Measurements from ENCODE around the gene NRG3.

Gene NRG3

DNA sequence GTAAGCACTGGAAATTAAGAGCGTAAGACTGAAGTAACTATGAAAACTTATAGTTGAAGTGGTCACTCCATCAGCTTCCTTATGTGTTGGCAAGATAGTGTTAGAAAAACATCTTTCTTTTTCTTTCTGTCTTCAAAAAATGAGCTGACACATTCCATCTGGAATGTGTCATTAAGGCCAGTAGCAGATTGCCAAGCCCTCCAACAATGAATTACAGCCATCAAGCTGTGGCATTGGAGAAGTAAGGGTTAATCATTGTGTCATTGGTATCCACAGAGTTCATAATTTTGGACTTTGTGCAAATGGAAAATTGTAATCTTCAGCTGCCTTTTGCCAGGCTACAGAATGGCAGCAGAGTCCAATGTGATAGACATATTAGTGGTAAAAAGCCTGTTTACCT is 926.3 kb downstream of the NRG3 start:
- TF ChIP-seq, protein P1, sequence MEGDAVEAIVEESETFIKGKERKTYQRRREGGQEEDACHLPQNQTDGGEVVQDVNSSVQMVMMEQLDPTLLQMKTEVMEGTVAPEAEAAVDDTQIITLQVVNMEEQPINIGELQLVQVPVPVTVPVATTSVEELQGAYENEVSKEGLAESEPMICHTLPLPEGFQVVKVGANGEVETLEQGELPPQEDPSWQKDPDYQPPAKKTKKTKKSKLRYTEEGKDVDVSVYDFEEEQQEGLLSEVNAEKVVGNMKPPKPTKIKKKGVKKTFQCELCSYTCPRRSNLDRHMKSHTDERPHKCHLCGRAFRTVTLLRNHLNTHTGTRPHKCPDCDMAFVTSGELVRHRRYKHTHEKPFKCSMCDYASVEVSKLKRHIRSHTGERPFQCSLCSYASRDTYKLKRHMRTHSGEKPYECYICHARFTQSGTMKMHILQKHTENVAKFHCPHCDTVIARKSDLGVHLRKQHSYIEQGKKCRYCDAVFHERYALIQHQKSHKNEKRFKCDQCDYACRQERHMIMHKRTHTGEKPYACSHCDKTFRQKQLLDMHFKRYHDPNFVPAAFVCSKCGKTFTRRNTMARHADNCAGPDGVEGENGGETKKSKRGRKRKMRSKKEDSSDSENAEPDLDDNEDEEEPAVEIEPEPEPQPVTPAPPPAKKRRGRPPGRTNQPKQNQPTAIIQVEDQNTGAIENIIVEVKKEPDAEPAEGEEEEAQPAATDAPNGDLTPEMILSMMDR (IDR thresholded peaks at IDR 0.05): no peak
- H3K27me3 ChIP-seq: no peaks in the 10 kb centered on the region
- intact Hi-C loops (cut with DNase I; ENCODE audit: low total_unique reads): no loop called here
- no peaks in the 10 kb centered on the region for H3K4me1 ChIP-seq
- H3K9me3 ChIP-seq: no peaks in the 10 kb centered on the region
- H3K36me3 ChIP-seq: no peaks in the 10 kb centered on the region
- no peak overlapping the region for H3K27ac ChIP-seq
- no peak overlapping the region for H3K4me3 ChIP-seq
- DNase-seq: no peak

GRCh38 chr10:82811621-82812020 is 936.6 kb downstream of the NRG3 start:
- H3K27ac ChIP-seq: no peak overlapping the region

GRCh38 chr10:82813856-82814255 is 938.9 kb downstream of the NRG3 start:
- H3K27ac ChIP-seq: no peak overlapping the region
- no peak overlapping the region for H3K4me3 ChIP-seq
- no peaks in the 10 kb centered on the region for H3K4me1 ChIP-seq
- H3K9me3 ChIP-seq: no peaks in the 10 kb centered on the region
- no peaks in the 10 kb centered on the region for H3K36me3 ChIP-seq
- DNase-seq: no peak
- TF ChIP-seq, protein P1 (IDR thresholded peaks at IDR 0.05): no peak
- intact Hi-C loops (cut with DNase I; ENCODE audit: low total_unique reads): no loop called here
- no peaks in the 10 kb centered on the region for H3K27me3 ChIP-seq

More at GRCh38 chr10:82811621-82812020, 936.6 kb downstream of the NRG3 start:
- H3K9me3 ChIP-seq: no peaks in the 10 kb centered on the region
- H3K4me3 ChIP-seq: no peak overlapping the region
- TF ChIP-seq, protein P1 (IDR thresholded peaks at IDR 0.05): peak in 1 of 2 experiments; percentile 19
- H3K27me3 ChIP-seq: no peaks in the 10 kb centered on the region
- no peaks in the 10 kb centered on the region for H3K36me3 ChIP-seq
- intact Hi-C loops (cut with DNase I; ENCODE audit: low total_unique reads): no loop called here
- H3K4me1 ChIP-seq: no peaks in the 10 kb centered on the region
- DNase-seq: no peak

DNA sequence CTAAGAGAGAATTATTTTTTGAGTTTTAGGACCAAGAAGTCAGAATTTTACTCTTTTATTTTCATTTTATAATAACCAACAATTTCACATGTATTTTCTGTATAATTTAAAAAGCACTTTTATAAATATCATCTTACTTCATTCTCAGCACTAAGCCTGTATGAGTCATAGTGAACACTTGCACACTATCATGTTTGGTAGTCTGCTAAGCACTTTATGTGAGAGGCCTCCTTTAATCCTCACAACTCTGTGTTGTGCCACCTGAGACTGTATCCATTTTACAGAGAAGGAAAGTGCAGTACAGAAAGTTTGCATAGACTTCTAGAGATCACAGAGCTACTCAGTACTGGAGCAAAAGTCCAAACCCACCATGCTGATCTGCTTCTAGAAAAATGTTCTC is 939.6 kb downstream of the NRG3 start:
- DNase-seq: no peak
- H3K9me3 ChIP-seq: no peaks in the 10 kb centered on the region
- no peak overlapping the region for H3K4me3 ChIP-seq
- H3K4me1 ChIP-seq: no peaks in the 10 kb centered on the region
- H3K27me3 ChIP-seq: no peaks in the 10 kb centered on the region
- intact Hi-C loops (cut with DNase I; ENCODE audit: low total_unique reads): no loop called here
- H3K36me3 ChIP-seq: no peaks in the 10 kb centered on the region
- TF ChIP-seq, protein P1 (IDR thresholded peaks at IDR 0.05): no peak
- no peak overlapping the region for H3K27ac ChIP-seq

DNA sequence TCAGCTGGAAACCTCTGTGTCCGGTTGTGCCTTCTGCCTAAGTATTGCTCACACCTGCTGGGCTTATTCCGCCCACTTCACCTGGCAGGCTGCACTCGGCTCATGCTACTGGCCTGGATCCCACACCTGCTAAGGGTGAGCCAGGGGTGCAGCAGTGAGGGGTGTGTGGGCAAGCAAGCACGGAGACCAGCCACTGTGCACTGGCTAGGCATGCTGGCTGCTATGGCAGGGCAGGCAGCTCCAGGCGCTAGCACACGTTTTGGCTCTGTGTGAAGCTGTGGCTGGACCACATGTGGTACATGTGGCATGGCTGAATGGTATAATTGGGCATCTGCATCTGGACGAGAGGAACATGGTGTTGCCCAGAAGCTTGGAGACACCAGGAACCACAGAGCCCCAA is 940.7 kb downstream of the NRG3 start:
- no peaks in the 10 kb centered on the region for H3K9me3 ChIP-seq
- no peaks in the 10 kb centered on the region for H3K36me3 ChIP-seq
- intact Hi-C loops (cut with DNase I; ENCODE audit: low total_unique reads): no loop called here
- H3K27me3 ChIP-seq: no peaks in the 10 kb centered on the region
- no peaks in the 10 kb centered on the region for H3K4me1 ChIP-seq
- TF ChIP-seq, protein P1 (IDR thresholded peaks at IDR 0.05): no peak
- no peak for DNase-seq
- no peak overlapping the region for H3K27ac ChIP-seq
- H3K4me3 ChIP-seq: no peak overlapping the region

All from tibial artery (tissue), 4 donors.